H9 (cell line): ENCODE measurements around the gene C10orf62. TPM values are rescaled to one million over a fixed set of nuclear protein-coding genes. Genes with fewer than 3 reads are reported as not detected.

Source experiments
- DNase-seq: peaks from one replicate; pipeline ENCODE4 v3.0.0-alpha.2; 2017
- H2AFZ ChIP-seq: one replicate; pipeline ENCODE4 v1.6.1; 2013; ENCODE audit warnings: mild to moderate bottlenecking, low read length, control low read depth, moderate library complexity
- H2AK5ac ChIP-seq: 2 replicates; pipeline ENCODE4 v1.6.1; 2013; ENCODE audit warnings: low read length, control low read depth, mixed read lengths; ENCODE audit not compliant: insufficient read length
- H2BK120ac ChIP-seq: one replicate; pipeline ENCODE4 v1.6.1; 2013; ENCODE audit warnings: low read depth, mild to moderate bottlenecking, low read length, control low read depth, inconsistent platforms; ENCODE audit not compliant: poor library complexity, severe bottlenecking
- H2BK12ac ChIP-seq: 2 replicates; pipeline ENCODE4 v1.6.1; 2013; ENCODE audit warnings: low read length, control low read depth, mixed read lengths, low read depth; ENCODE audit not compliant: insufficient read length
- H2BK15ac ChIP-seq: 2 replicates; pipeline ENCODE4 v1.6.1; 2013; ENCODE audit warnings: low read depth, low read length, control low read depth
- H2BK20ac ChIP-seq: one replicate; pipeline ENCODE4 v1.6.1; 2013; ENCODE audit warnings: low read depth, mild to moderate bottlenecking, low read length, control low read depth, inconsistent platforms; ENCODE audit not compliant: poor library complexity, severe bottlenecking
- H2BK5ac ChIP-seq: 2 replicates; pipeline ENCODE4 v1.6.1; 2013; ENCODE audit warnings: low read length, control low read depth, mixed read lengths; ENCODE audit not compliant: insufficient read length
- H3K14ac ChIP-seq: 2 replicates; pipeline ENCODE4 v1.6.1; 2013; ENCODE audit warnings: low read length, control low read depth; ENCODE audit not compliant: insufficient read depth
- H3K18ac ChIP-seq: 2 replicates; pipeline ENCODE4 v1.6.1; 2013; ENCODE audit warnings: low read depth, mild to moderate bottlenecking, mixed read lengths, low read length, control low read depth; ENCODE audit not compliant: insufficient read length
- H3K23ac ChIP-seq: 2 replicates; pipeline ENCODE4 v1.6.1; 2013; ENCODE audit warnings: low read length, control low read depth, mixed read lengths, low read depth; ENCODE audit not compliant: insufficient read length
- H3K23me2 ChIP-seq: 2 replicates; pipeline ENCODE4 v1.6.1; 2013; ENCODE audit warnings: low read depth, mild to moderate bottlenecking, mixed read lengths, low read length, control low read depth; ENCODE audit not compliant: insufficient read length, poor library complexity, severe bottlenecking
- H3K27ac ChIP-seq: 2 replicates; pipeline ENCODE4 v1.5.1; 2013; ENCODE audit warnings: low read length, control low read depth, mixed read lengths, low read depth; ENCODE audit not compliant: insufficient read length
- H3K27me3 ChIP-seq: 2 replicates; pipeline ENCODE4 v1.6.1; 2013; ENCODE audit warnings: low read length, control low read depth, inconsistent platforms; ENCODE audit not compliant: insufficient read depth
- H3K4ac ChIP-seq: 2 replicates; pipeline ENCODE4 v1.6.1; 2013; ENCODE audit warnings: low read depth, mild to moderate bottlenecking, control low read depth, inconsistent platforms, low read length, moderate library complexity
- H3K4me1 ChIP-seq: 2 replicates; pipeline ENCODE4 v1.6.1; 2013; ENCODE audit warnings: low read length, control low read depth, inconsistent platforms; ENCODE audit not compliant: insufficient read depth
- H3K4me2 ChIP-seq: 2 replicates; pipeline ENCODE4 v1.6.1; 2013; ENCODE audit warnings: low read length, control low read depth, mixed read lengths; ENCODE audit not compliant: insufficient read length, insufficient read depth
- H3K56ac ChIP-seq: 2 replicates; pipeline ENCODE4 v1.6.1; 2013; ENCODE audit warnings: low read depth, mild to moderate bottlenecking, mixed read lengths, low read length, control low read depth; ENCODE audit not compliant: insufficient read length
- H3K79me1 ChIP-seq: 2 replicates; pipeline ENCODE4 v1.6.1; 2013; ENCODE audit warnings: low read depth, mild to moderate bottlenecking, moderate library complexity, low read length, control low read depth, inconsistent platforms; ENCODE audit not compliant: insufficient read depth, poor library complexity, severe bottlenecking
- H3K79me2 ChIP-seq: 2 replicates; pipeline ENCODE4 v1.6.1; 2013; ENCODE audit warnings: low read length, control low read depth, inconsistent platforms; ENCODE audit not compliant: insufficient read depth
- H3K9ac ChIP-seq: 2 replicates; pipeline ENCODE4 v1.6.1; 2013; ENCODE audit warnings: low read length, control low read depth, mixed read lengths; ENCODE audit not compliant: insufficient read length; ENCODE audit errors: extremely low read depth
- H3K9me3 ChIP-seq: one replicate; pipeline ENCODE4 v1.6.1; 2013; ENCODE audit warnings: low read depth, low read length, inconsistent platforms; ENCODE audit not compliant: control insufficient read depth
- H3T11ph ChIP-seq: one replicate; pipeline ENCODE4 v1.6.1; 2013; ENCODE audit warnings: mild to moderate bottlenecking, low read length, control low read depth, inconsistent platforms
- H4K20me1 ChIP-seq: one replicate; pipeline ENCODE4 v1.6.1; 2013; ENCODE audit not compliant: control insufficient read depth, insufficient read length, insufficient read depth
- H4K5ac ChIP-seq: 2 replicates; pipeline ENCODE4 v1.6.1; 2013; ENCODE audit warnings: low read depth, mild to moderate bottlenecking, mixed read lengths, low read length, control low read depth; ENCODE audit not compliant: insufficient read length
- H4K8ac ChIP-seq: replicated peaks from 2 replicates; pipeline ENCODE4 v1.6.1; 2013; ENCODE audit warnings: low read length, control low read depth, mixed read lengths, low read depth; ENCODE audit not compliant: insufficient read length
- H4K91ac ChIP-seq: 2 replicates; pipeline ENCODE4 v1.6.1; 2013; ENCODE audit warnings: low read depth, mild to moderate bottlenecking, moderate library complexity, mixed read lengths, low read length, control low read depth; ENCODE audit not compliant: insufficient read length
- H3K27ac Mint-ChIP-seq, 3 experiments: 2 replicates in 2 of 3; 3 replicates in 1 of 3; pipeline ENCODE4 v1.8.0; 2020 to 2021; ENCODE audit warnings: mixed read lengths in 3 of 3, mild to moderate bottlenecking in 1 of 3, moderate library complexity in 1 of 3
- H3K27me3 Mint-ChIP-seq: 2 replicates; pipeline ENCODE4 v1.8.0; 2021; ENCODE audit warnings: low read depth, mild to moderate bottlenecking, moderate library complexity, mixed read lengths
- H3K36me3 Mint-ChIP-seq, 3 experiments: 2 replicates in 2 of 3; 3 replicates in 1 of 3; pipeline ENCODE4 v1.8.0; 2020 to 2021; ENCODE audit warnings: low read depth in 3 of 3, mixed read lengths in 3 of 3; ENCODE audit not compliant: insufficient read depth in 1 of 3
- H3K4me1 Mint-ChIP-seq, 2 experiments: 2 replicates each; pipeline ENCODE4 v1.8.0; 2020; ENCODE audit warnings: mixed read lengths in 2 of 2
- H3K4me3 Mint-ChIP-seq, 2 experiments: 2 replicates in 1 of 2; 3 replicates in 1 of 2; pipeline ENCODE4 v1.8.0; 2020 to 2021; ENCODE audit warnings: mild to moderate bottlenecking in 2 of 2, mixed read lengths in 2 of 2, moderate library complexity in 1 of 2
- H3K9me3 Mint-ChIP-seq, 2 experiments: 2 replicates in 1 of 2; 3 replicates in 1 of 2; pipeline ENCODE4 v1.8.0; 2020; ENCODE audit warnings: mild to moderate bottlenecking in 2 of 2, mixed read lengths in 2 of 2, moderate library complexity in 1 of 2
- CTCF ChIP-seq: fragments of 200-600 bp; sonication (generic); conservative IDR thresholded peaks from 3 replicates; pipeline ENCODE4 v1.8.0; 2021; ENCODE audit warnings: antibody characterized with exemption, mild to moderate bottlenecking
- WGBS: extraction: QIAGEN DNeasy Blood & Tissue Kit; methylation state at CpG from one replicate; pipeline ENCODE4 v1.1.7; 2013; ENCODE audit warnings: missing lambda C conversion rate, low lambda C conversion rate, mixed read lengths; ENCODE audit not compliant: insufficient read length; ENCODE audit errors: extremely low coverage; 5-methylcytosine and 5-hydroxymethylcytosine counted together
- total RNA-seq: library from RNA; stranded (reverse); gene quantifications from 2 replicates; pipeline ENCODE4 v1.2.1, GENCODE V29; 2021

Gene C10orf62
- total RNA-seq, 1 experiment from 2014 or later, result 0.31 TPM

GRCh38 chr10:97571622-97572021, 17.9 kb upstream of the C10orf62 start:
- Histone ChIP-seq H3T11ph (no peak overlapping the region), H3K56ac (no peak overlapping the region), H3K9me3 (no peaks in the 10 kb centered on the region), H3K4me1 (no peaks in the 10 kb centered on the region), H3K9ac (no peak overlapping the region), H3K23me2 (no peaks in the 10 kb centered on the region), H4K20me1 (no peaks in the 10 kb centered on the region), H3K79me1 (no peaks in the 10 kb centered on the region), H2BK15ac (no peak overlapping the region), H2BK120ac (no peak overlapping the region), H4K5ac (no peak overlapping the region), H2AFZ (no peak overlapping the region), H3K14ac (no peak overlapping the region), H4K8ac (no peak overlapping the region), H2BK20ac (no peak overlapping the region), H3K27me3 (no peaks in the 10 kb centered on the region), H3K4ac (no peak overlapping the region), H2AK5ac (no peak overlapping the region), H3K79me2 (no peaks in the 10 kb centered on the region), H3K27ac (no peak overlapping the region), H2BK5ac (no peak overlapping the region), H3K4me2 (no peak overlapping the region), H3K23ac (no peak overlapping the region), H3K18ac (no peak overlapping the region), H2BK12ac (no peak overlapping the region), H4K91ac (no peak overlapping the region)
- peaks cover 11 to 13% of the 10 kb centered on the region in 2 experiments for H3K4me1 Mint-ChIP-seq
- no peak for TF ChIP-seq CTCF
- no CpG with 5 or more reads among the region's 3 CpGs for WGBS
- peak overlapping the region in 1 of 3 experiments; percentile 51; a peak in 1 of 7 replicates for H3K27ac Mint-ChIP-seq
- H3K27me3 Mint-ChIP-seq, result no peaks in the 10 kb centered on the region
- no peaks in the 10 kb centered on the region for H3K9me3 Mint-ChIP-seq
- peaks cover 0 to 12% (median 0%) of the 10 kb centered on the region in 3 experiments; a peak in 3 of 7 replicates for H3K36me3 Mint-ChIP-seq
- no peak overlapping the region for H3K4me3 Mint-ChIP-seq
- DNase-seq, result no peak
